Fibroblast of mammary gland (primary cell): ENCODE data around the gene SAMD3.
A peak's percentile ranks its signal among the peaks of the same experiment; 100 is the strongest.
"Not testable (repeated sequence)": the region's sequence is repeated elsewhere in the genome, so short reads cannot be mapped to it uniquely, and the experiment has no call there.

Experiments
- DNase-seq: peaks from one replicate; pipeline ENCODE4 v3.0.0-alpha.2; 2010; ENCODE audit warnings: low read depth
- H3K4me3 ChIP-seq: 2 replicates; pipeline ENCODE4 v1.5.1; 2011; ENCODE audit warnings: low read depth, mild to moderate bottlenecking, low read length, moderate library complexity; ENCODE audit not compliant: control insufficient read depth
- CTCF ChIP-seq: conservative IDR thresholded peaks from 2 replicates; pipeline ENCODE4 v1.5.1; 2011; ENCODE audit warnings: low read depth, low read length, inconsistent platforms; ENCODE audit not compliant: control insufficient read depth, insufficient read depth

The SAMD3 gene

GRCh38 chr6:130187335-130188206, 35.2 kb downstream of the SAMD3 start:
- DNase-seq, result no peak
- no peak for TF ChIP-seq CTCF
- no peak overlapping the region for H3K4me3 ChIP-seq

- no peak for TF ChIP-seq CTCF
- no peak overlapping the region for H3K4me3 ChIP-seq
- no peak for DNase-seq
Measured at GRCh38 chr6:130185658-130186057, 37.1 kb downstream of the SAMD3 start.

- TF ChIP-seq CTCF, result no peak
- H3K4me3 ChIP-seq, result no peak overlapping the region
- no peak for DNase-seq
Measured at GRCh38 chr6:130183271-130184222, 39.2 kb downstream of the SAMD3 start.

- no peak for TF ChIP-seq CTCF
- no peak for DNase-seq
Measured at GRCh38 chr6:130182466-130182865, 40.3 kb downstream of the SAMD3 start.

GRCh38 chr6:130178692-130179091, 44.1 kb downstream of the SAMD3 start:
- peak; percentile 89 for DNase-seq
- TF ChIP-seq CTCF, result no peak
- no peak overlapping the region for H3K4me3 ChIP-seq

More at GRCh38 chr6:130182466-130182865, 40.3 kb downstream of the SAMD3 start:
- H3K4me3 ChIP-seq, result no peak overlapping the region

- no peak overlapping the region for H3K4me3 ChIP-seq
- no peak for TF ChIP-seq CTCF
- DNase-seq, result no peak
Measured at GRCh38 chr6:130176378-130176777, 46.4 kb downstream of the SAMD3 start.

- H3K4me3 ChIP-seq, DNase-seq: not testable (repeated sequence)
Measured at GRCh38 chr6:130173377-130174004, 49.3 kb downstream of the SAMD3 start.

GRCh38 chr6:130170160-130170559, 52.6 kb downstream of the SAMD3 start:
- not testable (repeated sequence) for H3K4me3 ChIP-seq, DNase-seq
